ENCODE results near the gene MORC2.

Gene MORC2

GRCh38 chr22:30982512-30982911 is 13.9 kb upstream of the MORC2 start:
- peaks cover 0 to 2% of the 10 kb centered on the region in 2 experiments; a peak in 1 of 3 replicates for H3K36me3 ChIP-seq (ENCODE audit: control insufficient read depth in 2 of 2, insufficient read depth in 1 of 2, low read length in 2 of 2)
- POLR2A ChIA-PET = interaction anchor here (0.7 to 1.3 kb wide), 2 partner anchors 8 to 13 kb away, joined by 4 read pairs; no protein-coding TSS in a partner anchor
- CTCF ChIA-PET = no interaction called here
- H3K27ac ChIP-seq (ENCODE audit: extremely low read depth, low read depth, low read length) = no peak overlapping the region
- H3K4me1 ChIP-seq (ENCODE audit: control insufficient read depth, insufficient read depth, low read length) = no peaks in the 10 kb centered on the region
- TF ChIP-seq ZNF157 (tag by site-specific recombination; IDR thresholded peaks at IDR 0.05) (no peak), PRDM2 (tag by site-specific recombination; IDR thresholded peaks at IDR 0.05; ENCODE audit: borderline replicate concordance) (no peak), ZNF596 (tag by site-specific recombination; IDR thresholded peaks at IDR 0.05) (no peak), BCL11B (tag by site-specific recombination; IDR thresholded peaks at IDR 0.05; ENCODE audit: low read depth) (no peak), MYNN (tag by site-specific recombination; IDR thresholded peaks at IDR 0.05; ENCODE audit: borderline replicate concordance) (no peak), GLIS2 (tag by site-specific recombination; IDR thresholded peaks at IDR 0.05) (no peak), ZNF585B (tag by site-specific recombination; IDR thresholded peaks at IDR 0.05) (no peak), ZNF747 (tag by site-specific recombination; IDR thresholded peaks at IDR 0.05) (no peak), ZNF626 (tag by site-specific recombination; IDR thresholded peaks at IDR 0.05) (no peak), ZNF777 (tag by site-specific recombination; IDR thresholded peaks at IDR 0.05; ENCODE audit: borderline replicate concordance) (no peak), ZNF394 (tag by site-specific recombination; IDR thresholded peaks at IDR 0.05; ENCODE audit: borderline replicate concordance) (no peak), ZNF350 (tag by site-specific recombination; IDR thresholded peaks at IDR 0.05) (no peak)
- TF ChIP-seq, protein P1, sequence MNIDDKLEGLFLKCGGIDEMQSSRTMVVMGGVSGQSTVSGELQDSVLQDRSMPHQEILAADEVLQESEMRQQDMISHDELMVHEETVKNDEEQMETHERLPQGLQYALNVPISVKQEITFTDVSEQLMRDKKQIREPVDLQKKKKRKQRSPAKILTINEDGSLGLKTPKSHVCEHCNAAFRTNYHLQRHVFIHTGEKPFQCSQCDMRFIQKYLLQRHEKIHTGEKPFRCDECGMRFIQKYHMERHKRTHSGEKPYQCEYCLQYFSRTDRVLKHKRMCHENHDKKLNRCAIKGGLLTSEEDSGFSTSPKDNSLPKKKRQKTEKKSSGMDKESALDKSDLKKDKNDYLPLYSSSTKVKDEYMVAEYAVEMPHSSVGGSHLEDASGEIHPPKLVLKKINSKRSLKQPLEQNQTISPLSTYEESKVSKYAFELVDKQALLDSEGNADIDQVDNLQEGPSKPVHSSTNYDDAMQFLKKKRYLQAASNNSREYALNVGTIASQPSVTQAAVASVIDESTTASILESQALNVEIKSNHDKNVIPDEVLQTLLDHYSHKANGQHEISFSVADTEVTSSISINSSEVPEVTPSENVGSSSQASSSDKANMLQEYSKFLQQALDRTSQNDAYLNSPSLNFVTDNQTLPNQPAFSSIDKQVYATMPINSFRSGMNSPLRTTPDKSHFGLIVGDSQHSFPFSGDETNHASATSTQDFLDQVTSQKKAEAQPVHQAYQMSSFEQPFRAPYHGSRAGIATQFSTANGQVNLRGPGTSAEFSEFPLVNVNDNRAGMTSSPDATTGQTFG (tag by site-specific recombination; IDR thresholded peaks at IDR 0.05; ENCODE audit: borderline replicate concordance) = no peak
- H3K9me3 ChIP-seq (ENCODE audit: control insufficient read depth, insufficient read depth, low read depth, low read length) = peaks cover 3% of the 10 kb centered on the region; the same call in 1 of the 2 replicates
- no peak overlapping the region for H3K4me3 ChIP-seq (ENCODE audit: low read depth, low read length)

GRCh38 chr22:30979932-30980331 is 11.4 kb upstream of the MORC2 start:
- Histone ChIP-seq H3K4me1 (ENCODE audit: control insufficient read depth, insufficient read depth, low read length) (no peaks in the 10 kb centered on the region), H3K27ac (ENCODE audit: extremely low read depth, low read depth, low read length) (no peak overlapping the region), H3K36me3 (ENCODE audit: control insufficient read depth in 2 of 2, insufficient read depth in 1 of 2, low read length in 2 of 2) (peaks cover 10 to 19% of the 10 kb centered on the region in 2 experiments; a peak in 2 of 3 replicates), H3K9me3 (ENCODE audit: control insufficient read depth, insufficient read depth, low read depth, low read length) (peaks cover 11% of the 10 kb centered on the region), H3K4me3 (ENCODE audit: low read depth, low read length) (no peak overlapping the region)
- POLR2A ChIA-PET = interaction anchor here (2.2 kb wide), 1 partner anchor 10 kb away, joined by 11 read pairs; the partner anchor contains the start of genes MORC2 and TUG1
- CTCF ChIA-PET = interaction anchor here (0.7 to 1.1 kb wide), 4 partner anchors 10 to 666 kb away, joined by 3 to 6 read pairs (median 3); no protein-coding TSS in a partner anchor
- no peak for TF ChIP-seq RBAK (tag by site-specific recombination; IDR thresholded peaks at IDR 0.05)
- no peak for TF ChIP-seq ZNF488 (tag by site-specific recombination; IDR thresholded peaks at IDR 0.05)
- TF ChIP-seq INSM2 (tag by site-specific recombination; IDR thresholded peaks at IDR 0.05) = no peak
- no peak for TF ChIP-seq ZNF660 (tag by site-specific recombination; IDR thresholded peaks at IDR 0.05)
- TF ChIP-seq ZNF292 (tag by site-specific recombination; IDR thresholded peaks at IDR 0.05; ENCODE audit: borderline replicate concordance, low read depth) = no peak
- no peak for TF ChIP-seq FEZF1 (tag by site-specific recombination; IDR thresholded peaks at IDR 0.05)
- TF ChIP-seq ZNF155 (tag by site-specific recombination; IDR thresholded peaks at IDR 0.05) = no peak
